ENCODE data around the gene COA6.

COA6 gene

GRCh38 chr1:234433563-234434285, 60.5 kb downstream of the COA6 start:
- H3K4me3 ChIP-seq (ENCODE audit: low read depth in 1 of 2, low read length in 2 of 2), result no peak overlapping the region
- H3K9ac ChIP-seq (ENCODE audit: low read depth in 1 of 2, low read length in 2 of 2), result no peak overlapping the region
- no peak overlapping the region for H3K27ac ChIP-seq (ENCODE audit: low read depth, low read length)
- H3K4me1 ChIP-seq (ENCODE audit: control insufficient read depth in 1 of 2, insufficient read depth in 2 of 2, low read length in 2 of 2), result no peaks in the 10 kb centered on the region
- no peaks in the 10 kb centered on the region for H3K9me3 ChIP-seq (ENCODE audit: control insufficient read depth in 1 of 2, low read length in 2 of 2)
- H3K27me3 ChIP-seq (ENCODE audit: control insufficient read depth in 1 of 2, insufficient read depth in 2 of 2, low read length in 2 of 2), result no peaks in the 10 kb centered on the region
- H3K36me3 ChIP-seq (ENCODE audit: control insufficient read depth in 1 of 2, insufficient read depth in 2 of 2, low read length in 2 of 2), result peaks cover 19 to 47% of the 10 kb centered on the region in 2 donors
